ENCODE results near the gene TCF4.

Gene TCF4

GRCh38 chr18:55544014-55544413 lies 44.0 kb downstream of the TCF4 start:
- DNase-seq (ENCODE audit: low read depth in 2 of 2): no peak

GRCh38 chr18:55543130-55543704 lies 44.8 kb downstream of the TCF4 start:
- DNase-seq (ENCODE audit: low read depth in 2 of 2): no peak

- DNase-seq (ENCODE audit: low read depth in 2 of 2): no peak
Observed at GRCh38 chr18:55541571-55541970, 46.4 kb downstream of the TCF4 start.

- no peak for DNase-seq (ENCODE audit: low read depth in 2 of 2)
Observed at GRCh38 chr18:55539240-55539639, 48.8 kb downstream of the TCF4 start.

GRCh38 chr18:55534996-55535395 lies 53.0 kb downstream of the TCF4 start:
- DNase-seq (ENCODE audit: low read depth in 2 of 2): no peak

GRCh38 chr18:55534547-55534946 lies 53.4 kb downstream of the TCF4 start:
- DNase-seq (ENCODE audit: low read depth in 2 of 2): no peak

- no peak for DNase-seq (ENCODE audit: low read depth in 2 of 2)
Observed at GRCh38 chr18:55530166-55530565, 57.8 kb downstream of the TCF4 start.

GRCh38 chr18:55529581-55529980 lies 58.4 kb downstream of the TCF4 start:
- no peak for DNase-seq (ENCODE audit: low read depth in 2 of 2)

- DNase-seq (ENCODE audit: low read depth in 2 of 2): no peak
Observed at GRCh38 chr18:55525845-55526244, 62.1 kb downstream of the TCF4 start.

- DNase-seq (ENCODE audit: low read depth in 2 of 2): no peak
Observed at GRCh38 chr18:55524353-55525073, 63.5 kb downstream of the TCF4 start.

- DNase-seq (ENCODE audit: low read depth in 2 of 2): no peak
Observed at GRCh38 chr18:55523001-55523400, 65.0 kb downstream of the TCF4 start.

- no peak for DNase-seq (ENCODE audit: low read depth in 2 of 2)
Observed at GRCh38 chr18:55522011-55522410, 66.0 kb downstream of the TCF4 start.

GRCh38 chr18:55517055-55517454 lies 70.9 kb downstream of the TCF4 start:
- no peak for DNase-seq (ENCODE audit: low read depth in 2 of 2)

- no peak for DNase-seq (ENCODE audit: low read depth in 2 of 2)
Observed at GRCh38 chr18:55515941-55516710, 71.9 kb downstream of the TCF4 start.

GRCh38 chr18:55515214-55515613 lies 72.8 kb downstream of the TCF4 start:
- no peak for DNase-seq (ENCODE audit: low read depth in 2 of 2)

- DNase-seq (ENCODE audit: low read depth in 2 of 2): no peak
Observed at GRCh38 chr18:55513161-55513560, 74.8 kb downstream of the TCF4 start.

GRCh38 chr18:55511277-55511676 lies 76.7 kb downstream of the TCF4 start:
- DNase-seq (ENCODE audit: low read depth in 2 of 2): no peak

- no peak for DNase-seq (ENCODE audit: low read depth in 2 of 2)
Observed at GRCh38 chr18:55510809-55511208, 77.2 kb downstream of the TCF4 start.

- DNase-seq (ENCODE audit: low read depth in 2 of 2): no peak
Observed at GRCh38 chr18:55509631-55510324, 78.2 kb downstream of the TCF4 start.

GRCh38 chr18:55508651-55509050 lies 79.3 kb downstream of the TCF4 start:
- no peak for DNase-seq (ENCODE audit: low read depth in 2 of 2)

- no peak for DNase-seq (ENCODE audit: low read depth in 2 of 2)
Observed at GRCh38 chr18:55506074-55506473, 81.9 kb downstream of the TCF4 start.

- DNase-seq (ENCODE audit: low read depth in 2 of 2): no peak
Observed at GRCh38 chr18:55504808-55505207, 83.2 kb downstream of the TCF4 start.

Data from stimulated activated CD4-positive, alpha-beta T cell treated with anti-CD3 and anti-CD28 coated beads, Interleukin-12 subunit alpha, Interleukin-12 subunit beta, amount 100 ng/mL, for 24 hours (primary cell).